Right lung (tissue), 10 donors: ENCODE results near the gene PCDHA10. TPM values are rescaled to one million over a fixed set of nuclear protein-coding genes. Genes with fewer than 3 reads are reported as not detected.
A peak's percentile ranks its signal among the peaks of the same experiment; 100 is the strongest.
"Not testable (repeated sequence)": the region's sequence is repeated elsewhere in the genome, so short reads cannot be mapped to it uniquely, and the experiment has no call there.

ENCODE experiments used
- DNase-seq, 2 donors: peaks; one replicate each; pipeline ENCODE4 v3.0.0-alpha.2; 2013
- long read RNA-seq, 8 donors: transcript quantifications; one replicate each; lab custom pipeline, GENCODE V29; 2026
- polyA plus RNA-seq, 5 donors: library from polyadenylated mRNA; unstranded; fragments of 120-200 nt; gene quantifications; one replicate each; pipeline versions ENCODE4 v1.2.1 to v1.2.3, GENCODE V29; 2013; ENCODE audit warnings: inconsistent platforms in 1 of 5, low replicate concordance in 1 of 5; ENCODE audit not compliant: insufficient read length in 5 of 5, insufficient read depth in 1 of 5

Gene PCDHA10
- under 1 TPM; 0.10 to 0.67 (median 0.36) TPM for polyA plus RNA-seq
- long read RNA-seq, donor 1: 0 reads
- long read RNA-seq, donor 2, full-length matches to known transcripts: 1 of 1 reads
- long read RNA-seq, donor 2, partial matches to known transcripts: 0 of 1 reads
- long read RNA-seq, donor 2, other reads (novel, unspliced or antisense): 0 of 1 reads
- long read RNA-seq, donor 3: 0 reads
- long read RNA-seq, donor 4: 0 reads
- long read RNA-seq, donor 5, full-length matches to known transcripts: 1 of 1 reads
- long read RNA-seq, donor 5, partial matches to known transcripts: 0 of 1 reads
- long read RNA-seq, donor 5, other reads (novel, unspliced or antisense): 0 of 1 reads
- long read RNA-seq, donor 6: 0 reads
- long read RNA-seq, donor 7: 0 reads
- long read RNA-seq, donor 8: 0 reads

- peak in 1 of 2 donors; percentile 1 for DNase-seq
Observed at GRCh38 chr5:140855772-140856674, at the start of gene PCDHA10. Gene PCDHA10, plus strand, starts transcription at chr5:140855897. Its CDS starts 152 bp downstream, at chr5:140856049.

DNA sequence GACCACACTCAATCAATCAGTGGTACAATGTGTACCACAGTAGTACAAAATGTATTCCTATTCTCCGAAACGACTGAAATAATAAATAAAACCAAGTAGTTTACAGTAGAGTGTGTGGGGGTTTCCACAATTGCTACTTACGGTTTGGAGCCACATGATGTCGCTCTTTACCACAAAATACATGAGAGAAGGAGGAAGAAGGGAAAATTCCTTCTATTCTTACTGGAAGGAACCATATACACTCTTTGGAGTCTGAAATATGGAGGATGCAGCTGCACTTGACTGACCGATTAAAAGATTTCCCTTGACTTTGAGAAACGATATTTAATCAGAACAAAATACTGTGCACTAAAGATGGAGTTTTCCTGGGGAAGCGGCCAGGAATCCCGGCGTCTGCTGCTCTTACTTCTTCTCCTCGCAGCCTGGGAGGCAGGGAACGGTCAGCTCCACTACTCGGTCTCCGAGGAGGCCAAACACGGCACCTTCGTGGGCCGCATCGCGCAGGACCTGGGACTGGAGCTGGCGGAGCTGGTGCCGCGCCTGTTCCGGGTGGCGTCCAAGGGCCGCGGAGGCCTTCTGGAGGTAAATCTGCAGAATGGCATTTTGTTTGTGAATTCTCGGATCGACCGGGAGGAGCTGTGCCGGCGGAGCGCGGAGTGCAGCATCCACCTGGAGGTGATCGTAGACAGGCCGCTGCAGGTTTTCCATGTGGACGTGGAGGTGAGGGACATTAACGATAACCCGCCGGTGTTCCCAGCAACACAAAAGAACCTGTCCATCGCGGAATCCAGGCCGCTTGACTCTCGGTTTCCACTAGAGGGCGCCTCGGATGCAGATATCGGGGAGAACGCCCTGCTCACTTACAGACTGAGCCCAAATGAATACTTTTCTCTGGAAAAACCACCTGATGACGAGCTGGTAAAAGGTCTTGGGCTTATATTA lies 48.6 kb upstream of the PCDHA10 start, which contains the start of gene PCDHA4:
Gene PCDHA4, plus strand, starts transcription at position 235 of the 942 bp plus-strand sequence.
- no peak for DNase-seq

DNA sequence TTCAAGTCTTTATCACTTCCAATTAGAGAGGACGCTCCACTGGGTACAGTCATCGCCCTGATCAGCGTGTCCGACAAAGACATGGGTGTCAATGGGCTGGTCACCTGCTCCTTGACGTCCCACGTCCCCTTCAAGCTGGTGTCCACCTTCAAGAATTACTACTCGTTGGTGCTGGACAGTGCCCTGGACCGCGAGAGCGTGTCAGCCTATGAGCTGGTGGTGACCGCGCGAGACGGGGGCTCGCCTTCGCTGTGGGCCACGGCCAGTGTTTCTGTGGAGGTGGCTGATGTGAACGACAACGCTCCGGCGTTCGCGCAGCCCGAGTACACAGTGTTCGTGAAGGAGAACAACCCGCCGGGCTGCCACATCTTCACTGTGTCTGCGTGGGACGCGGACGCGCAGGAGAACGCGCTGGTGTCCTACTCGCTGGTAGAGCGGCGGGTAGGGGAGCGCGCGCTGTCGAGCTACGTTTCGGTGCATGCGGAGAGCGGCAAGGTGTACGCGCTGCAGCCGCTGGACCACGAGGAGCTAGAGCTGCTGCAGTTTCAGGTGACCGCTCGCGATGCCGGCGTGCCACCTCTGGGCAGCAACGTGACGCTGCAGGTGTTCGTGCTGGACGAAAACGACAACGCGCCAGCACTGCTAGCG lies 47.3 kb upstream of the PCDHA10 start:
- not testable (repeated sequence) for DNase-seq

GRCh38 chr5:140808889-140809291 lies 46.8 kb upstream of the PCDHA10 start:
- no peak for DNase-seq

GRCh38 chr5:140821375-140822280 lies 34.1 kb upstream of the PCDHA10 start, which contains the start of gene PCDHA5:
Gene PCDHA5, plus strand, starts transcription at chr5:140821613.
- DNase-seq: no peak

DNA sequence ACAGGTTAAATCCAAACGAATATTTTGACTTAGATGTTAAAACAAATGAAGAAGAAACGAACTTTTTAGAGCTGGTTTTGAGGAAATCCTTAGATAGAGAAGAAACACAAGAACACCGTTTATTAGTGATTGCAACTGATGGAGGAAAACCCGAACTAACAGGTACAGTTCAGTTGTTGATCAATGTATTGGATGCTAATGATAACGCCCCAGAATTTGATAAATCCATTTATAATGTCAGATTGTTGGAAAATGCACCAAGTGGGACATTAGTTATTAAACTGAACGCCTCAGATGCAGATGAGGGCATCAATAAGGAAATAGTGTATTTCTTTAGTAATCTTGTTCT lies 33.4 kb upstream of the PCDHA10 start:
- no peak for DNase-seq

DNA sequence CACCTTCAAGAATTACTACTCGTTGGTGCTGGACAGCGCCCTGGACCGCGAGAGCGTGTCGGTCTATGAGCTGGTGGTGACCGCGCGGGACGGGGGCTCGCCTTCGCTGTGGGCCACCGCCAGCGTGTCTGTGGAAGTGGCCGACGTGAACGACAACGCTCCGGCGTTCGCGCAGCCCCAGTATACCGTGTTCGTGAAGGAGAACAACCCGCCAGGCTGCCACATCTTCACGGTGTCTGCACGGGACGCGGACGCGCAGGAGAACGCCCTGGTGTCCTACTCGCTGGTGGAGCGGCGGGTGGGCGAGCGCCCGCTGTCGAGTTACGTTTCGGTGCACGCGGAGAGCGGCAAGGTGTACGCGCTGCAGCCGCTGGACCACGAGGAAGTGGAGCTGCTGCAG lies 32.7 kb upstream of the PCDHA10 start:
- not testable (repeated sequence) for DNase-seq

GRCh38 chr5:140823475-140823874 lies 32.2 kb upstream of the PCDHA10 start:
- no peak for DNase-seq

DNA sequence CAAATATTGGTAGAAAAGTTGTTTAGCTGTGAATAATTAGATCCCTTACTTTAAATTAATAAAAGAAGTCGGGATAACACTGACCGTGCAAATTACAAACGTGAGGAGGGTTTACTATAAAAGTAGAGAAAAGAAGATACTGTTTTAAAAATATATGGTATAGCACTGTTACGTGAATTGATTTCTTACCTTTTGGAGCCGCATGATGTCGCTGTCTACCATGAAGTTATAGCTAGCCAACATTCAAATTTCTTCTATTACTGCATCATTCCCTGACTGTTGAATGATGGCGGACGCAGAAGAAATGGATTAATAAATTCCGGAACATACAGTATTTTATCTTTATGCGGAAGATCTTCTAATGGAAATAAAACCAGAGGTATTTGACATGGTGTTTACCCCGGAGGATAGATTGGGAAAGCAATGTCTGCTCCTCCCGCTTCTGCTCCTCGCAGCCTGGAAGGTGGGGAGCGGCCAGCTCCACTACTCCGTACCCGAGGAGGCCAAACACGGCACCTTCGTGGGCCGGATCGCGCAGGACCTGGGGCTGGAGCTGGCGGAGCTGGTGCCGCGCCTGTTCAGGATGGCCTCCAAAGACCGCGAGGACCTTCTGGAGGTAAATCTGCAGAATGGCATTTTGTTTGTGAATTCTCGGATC lies 27.9 kb upstream of the PCDHA10 start, which contains the start of gene PCDHA6:
Gene PCDHA6, plus strand, starts transcription at position 257 of the 658 bp plus-strand sequence. Its CDS starts 132 bp downstream, at position 389.
- no peak for DNase-seq

GRCh38 chr5:140828362-140828737 lies 27.3 kb upstream of the PCDHA10 start:
- DNase-seq: no peak

GRCh38 chr5:140829511-140830501 lies 25.9 kb upstream of the PCDHA10 start:
- DNase-seq: not testable (repeated sequence)

DNA sequence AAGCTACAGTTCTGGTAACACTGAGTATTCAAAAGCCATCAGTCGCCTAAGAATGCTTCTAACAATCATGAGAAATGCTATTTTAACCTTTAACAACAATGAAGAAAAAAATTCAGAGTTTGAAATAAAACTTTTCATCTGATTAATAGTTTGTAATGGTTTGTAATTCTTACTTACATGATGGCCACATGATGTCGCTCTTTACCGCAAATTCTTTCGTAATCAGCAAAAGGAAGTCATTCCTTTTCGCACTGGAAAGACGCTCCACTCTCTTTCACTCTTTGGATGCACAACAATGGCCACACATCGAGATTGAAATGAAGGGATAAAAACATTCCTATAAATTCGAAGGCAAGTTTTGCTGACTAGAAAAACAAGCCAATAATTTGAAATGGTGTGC lies 21.7 kb upstream of the PCDHA10 start, which contains the start of gene PCDHA7:
Gene PCDHA7, plus strand, starts transcription at position 277 of the 400 bp plus-strand sequence. Its CDS starts 115 bp downstream, at position 392.
- DNase-seq: no peak

GRCh38 chr5:140834439-140835008 lies 21.2 kb upstream of the PCDHA10 start:
- DNase-seq: not testable (repeated sequence)

DNA sequence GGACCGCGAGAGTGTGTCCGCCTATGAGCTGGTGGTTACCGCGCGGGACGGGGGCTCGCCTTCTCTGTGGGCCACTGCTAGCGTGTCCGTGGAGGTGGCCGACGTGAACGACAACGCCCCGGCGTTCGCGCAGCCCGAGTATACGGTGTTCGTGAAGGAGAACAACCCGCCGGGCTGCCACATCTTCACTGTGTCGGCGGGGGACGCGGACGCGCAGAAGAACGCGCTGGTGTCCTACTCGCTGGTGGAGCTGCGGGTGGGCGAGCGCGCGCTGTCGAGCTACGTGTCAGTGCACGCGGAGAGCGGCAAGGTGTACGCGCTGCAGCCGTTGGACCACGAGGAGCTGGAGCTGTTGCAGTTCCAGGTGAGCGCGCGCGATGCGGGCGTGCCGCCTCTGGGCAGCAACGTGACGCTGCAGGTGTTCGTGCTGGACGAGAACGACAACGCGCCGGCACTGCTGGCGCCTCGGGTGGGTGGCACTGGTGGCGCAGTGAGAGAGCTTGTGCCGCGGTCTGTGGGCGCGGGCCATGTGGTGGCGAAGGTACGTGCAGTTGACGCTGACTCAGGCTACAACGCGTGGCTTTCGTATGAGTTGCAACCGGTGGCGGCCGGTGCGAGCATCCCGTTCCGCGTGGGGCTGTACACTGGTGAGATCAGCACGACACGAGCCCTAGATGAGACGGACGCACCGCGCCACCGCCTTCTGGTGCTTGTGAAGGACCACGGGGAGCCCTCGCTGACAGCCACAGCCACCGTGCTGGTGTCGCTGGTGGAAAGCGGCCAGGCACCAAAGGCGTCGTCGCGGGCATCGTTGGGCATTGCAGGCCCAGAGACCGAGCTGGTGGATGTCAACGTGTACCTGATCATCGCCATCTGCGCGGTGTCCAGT lies 19.8 kb upstream of the PCDHA10 start:
- no peak for DNase-seq

DNA sequence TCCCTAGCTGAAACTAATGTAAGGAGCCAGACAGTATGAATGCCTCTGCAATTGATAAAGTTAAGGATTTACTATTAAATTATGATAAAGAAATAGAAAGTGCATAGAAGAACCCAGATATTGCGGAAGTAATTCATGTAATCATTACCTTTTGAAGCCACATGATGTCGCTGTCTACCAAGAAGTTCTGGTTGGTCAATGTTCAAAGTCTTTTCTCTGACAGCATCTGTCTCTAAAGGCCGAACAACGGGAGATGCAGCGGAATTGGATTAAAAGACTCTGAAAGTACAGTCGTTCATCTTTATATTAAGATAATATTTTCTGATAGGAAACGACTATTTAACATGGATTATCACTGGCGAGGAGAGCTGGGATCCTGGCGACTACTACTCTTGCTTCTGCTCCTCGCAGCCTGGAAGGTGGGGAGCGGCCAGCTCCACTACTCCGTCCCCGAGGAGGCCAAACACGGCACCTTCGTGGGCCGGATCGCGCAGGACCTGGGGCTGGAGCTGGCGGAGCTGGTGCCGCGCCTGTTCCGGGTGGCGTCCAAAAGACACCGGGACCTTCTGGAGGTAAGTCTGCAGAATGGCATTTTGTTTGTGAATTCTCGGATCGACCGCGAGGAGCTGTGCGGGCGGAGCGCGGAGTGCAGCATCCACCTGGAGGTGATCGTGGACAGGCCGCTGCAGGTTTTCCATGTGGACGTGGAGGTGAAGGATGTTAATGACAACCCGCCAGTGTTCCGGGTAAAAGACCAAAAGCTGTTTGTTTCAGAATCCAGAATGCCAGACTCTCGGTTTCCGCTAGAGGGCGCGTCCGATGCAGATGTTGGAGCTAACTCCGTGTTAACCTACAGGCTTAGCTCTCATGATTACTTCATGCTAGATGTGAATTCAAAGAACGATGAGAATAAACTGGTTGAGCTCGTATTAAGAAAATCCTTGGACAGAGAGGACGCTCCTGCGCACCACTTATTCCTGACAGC lies 14.4 kb upstream of the PCDHA10 start, which contains the start of gene PCDHA8:
Gene PCDHA8, plus strand, starts transcription at position 210 of the 985 bp plus-strand sequence. Its CDS starts 135 bp downstream, at position 345.
- DNase-seq: no peak
